ENCODE data around the gene TIMM17A. TPM values are rescaled to one million over a fixed set of nuclear protein-coding genes. Genes with fewer than 3 reads are reported as not detected.

TIMM17A gene
- total RNA-seq, 3 donors from 2014 or later (not counting 1 experiment from before 2014, with no cell fraction given): 48.7 to 53.9 (median 51.8) TPM

GRCh38 chr1:201968202-201968925 is 13.1 kb downstream of the TIMM17A start:
- 92% methylated on average over 16 of the region's 16 CpGs for WGBS (ENCODE audit: insufficient coverage)
- no peaks in the 10 kb centered on the region for H3K27me3 ChIP-seq (ENCODE audit: control insufficient read depth, insufficient read depth, low read length)
- H3K4me1 Mint-ChIP-seq: peaks cover 0 to 5% of the 10 kb centered on the region in 2 donors
- H3K36me3 Mint-ChIP-seq: peaks cover 8% of the 10 kb centered on the region
- H3K9me3 Mint-ChIP-seq: no peaks in the 10 kb centered on the region
- peak overlapping the region in 1 of 2 donors; percentile 27 for H3K27ac Mint-ChIP-seq
- no peaks in the 10 kb centered on the region for H3K9me3 ChIP-seq (ENCODE audit: control insufficient read depth, insufficient read depth, low read length)
- intact Hi-C loops (cut with micrococcal nuclease): no loop called here
- H3K4me3 Mint-ChIP-seq: no peak overlapping the region
- H3K4me3 ChIP-seq (ENCODE audit: low read length): no peak overlapping the region
- DNase-seq (no peak), ATAC-seq (no peak)
- no peak overlapping the region for H3K27ac ChIP-seq (ENCODE audit: low read length)
- no peak for TF ChIP-seq CTCF (IDR thresholded peaks at IDR 0.05)
- peaks cover 59% of the 10 kb centered on the region for H3K36me3 ChIP-seq (ENCODE audit: control insufficient read depth, insufficient read depth, low read length)
- no peaks in the 10 kb centered on the region for H3K27me3 Mint-ChIP-seq (ENCODE audit: low read depth in 2 of 2)
- H3K4me1 ChIP-seq (ENCODE audit: control insufficient read depth, insufficient read depth, low read length): peaks cover 2% of the 10 kb centered on the region

- Mint-ChIP-seq H3K9me3 (no peaks in the 10 kb centered on the region), H3K27me3 (ENCODE audit: low read depth in 2 of 2) (peaks cover 0 to 4% of the 10 kb centered on the region in 2 donors), H3K27ac (peak overlapping the region in 1 of 2 donors; percentile 3), H3K4me1 (peaks cover 0 to 5% of the 10 kb centered on the region in 2 donors), H3K36me3 (peaks cover 8% of the 10 kb centered on the region), H3K4me3 (no peak overlapping the region)
- no peak overlapping the region for H3K27ac ChIP-seq (ENCODE audit: low read length)
- no peak for TF ChIP-seq CTCF (IDR thresholded peaks at IDR 0.05)
- peaks cover 43% of the 10 kb centered on the region for H3K36me3 ChIP-seq (ENCODE audit: control insufficient read depth, insufficient read depth, low read length)
- no peak for ATAC-seq
- 71% methylated on average over 8 of the region's 9 CpGs for WGBS (ENCODE audit: insufficient coverage)
- no peak for DNase-seq
- intact Hi-C loops (cut with micrococcal nuclease): no loop called here
- no peaks in the 10 kb centered on the region for H3K9me3 ChIP-seq (ENCODE audit: control insufficient read depth, insufficient read depth, low read length)
- peaks cover 2% of the 10 kb centered on the region for H3K4me1 ChIP-seq (ENCODE audit: control insufficient read depth, insufficient read depth, low read length)
- no peaks in the 10 kb centered on the region for H3K27me3 ChIP-seq (ENCODE audit: control insufficient read depth, insufficient read depth, low read length)
- no peak overlapping the region for H3K4me3 ChIP-seq (ENCODE audit: low read length)
These were observed 15.2 kb downstream of the TIMM17A start for GRCh38 chr1:201970334-201971159.

GRCh38 chr1:201982082-201982622 is 26.8 kb downstream of the TIMM17A start:
- Mint-ChIP-seq H3K4me1 (peaks cover 23 to 28% of the 10 kb centered on the region in 2 donors), H3K27me3 (ENCODE audit: low read depth in 2 of 2) (no peaks in the 10 kb centered on the region), H3K36me3 (no peaks in the 10 kb centered on the region), H3K9me3 (no peaks in the 10 kb centered on the region), H3K27ac (peak overlapping the region; percentile 73 to 91), H3K4me3 (peak overlapping the region; percentile 97)
- DNase-seq (peak in 1 of 2 donors; percentile 77), ATAC-seq (peak in 2 of 3 donors; percentile 83 to 87)
- 13% methylated on average over 31 of the region's 31 CpGs for WGBS (ENCODE audit: insufficient coverage)
- H3K4me3 ChIP-seq (ENCODE audit: low read length): peak overlapping the region; percentile 65
- peaks cover 13% of the 10 kb centered on the region for H3K4me1 ChIP-seq (ENCODE audit: control insufficient read depth, insufficient read depth, low read length)
- no peaks in the 10 kb centered on the region for H3K9me3 ChIP-seq (ENCODE audit: control insufficient read depth, insufficient read depth, low read length)
- peak overlapping the region; percentile 34 for H3K27ac ChIP-seq (ENCODE audit: low read length)
- intact Hi-C loops (cut with micrococcal nuclease): no loop called here
- TF ChIP-seq CTCF (IDR thresholded peaks at IDR 0.05): no peak
- no peaks in the 10 kb centered on the region for H3K36me3 ChIP-seq (ENCODE audit: control insufficient read depth, insufficient read depth, low read length)
- H3K27me3 ChIP-seq (ENCODE audit: control insufficient read depth, insufficient read depth, low read length): no peaks in the 10 kb centered on the region

All from natural killer cell (primary cell).